Body of pancreas (tissue), 4 donors: Measurements from ENCODE around the gene MRPL51.

Experiments
- POLR2A ChIP-seq, 3 donors: fragments of 450-650 bp; IDR thresholded peaks; one replicate each; pipeline ENCODE4 v1.6.1; 2016; ENCODE audit warnings: antibody characterized with exemption in 3 of 3, mild to moderate bottlenecking in 2 of 3
- TF ChIP-seq, protein P1 (sequence below), 7 experiments: fragments of 450-650 bp in 4 of 7; fragments of 200-600 bp in 3 of 7; sonication (generic) in 3 of 7; IDR thresholded peaks; one replicate each; pipeline ENCODE4 v1.5.1; 2016 to 2019; ENCODE audit warnings: antibody characterized with exemption in 7 of 7

DNA sequence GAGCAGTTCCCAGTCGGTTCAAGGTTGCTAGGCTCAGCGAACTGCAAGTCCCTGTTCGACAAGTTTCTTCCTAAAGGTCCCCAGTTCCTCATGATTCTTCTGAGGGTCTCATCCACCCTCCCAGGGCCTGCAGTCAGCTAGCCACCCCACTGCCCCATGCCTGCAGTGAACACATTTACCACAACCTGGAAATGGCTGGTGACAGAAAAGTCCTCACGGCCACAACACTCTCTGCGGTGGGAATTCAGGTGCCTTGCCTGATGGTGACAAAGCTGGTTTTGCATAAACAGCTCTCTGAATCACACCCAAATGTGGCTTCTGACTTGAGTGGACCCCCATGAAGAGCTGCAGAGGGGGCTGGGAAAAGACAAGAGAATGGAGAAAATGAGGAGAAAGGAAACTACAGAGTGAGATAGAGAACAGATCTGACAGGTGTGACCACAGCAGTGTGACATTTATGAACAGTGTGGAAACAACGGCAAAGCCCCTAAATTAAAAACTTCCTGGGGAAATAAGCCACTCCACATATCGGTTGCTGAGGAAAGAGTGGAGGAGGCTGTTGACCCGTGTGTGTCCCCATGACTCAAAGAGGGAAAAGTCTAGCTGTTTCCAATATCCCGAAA is 49.6 kb downstream of the MRPL51 start:
- TF ChIP-seq, protein P1, sequence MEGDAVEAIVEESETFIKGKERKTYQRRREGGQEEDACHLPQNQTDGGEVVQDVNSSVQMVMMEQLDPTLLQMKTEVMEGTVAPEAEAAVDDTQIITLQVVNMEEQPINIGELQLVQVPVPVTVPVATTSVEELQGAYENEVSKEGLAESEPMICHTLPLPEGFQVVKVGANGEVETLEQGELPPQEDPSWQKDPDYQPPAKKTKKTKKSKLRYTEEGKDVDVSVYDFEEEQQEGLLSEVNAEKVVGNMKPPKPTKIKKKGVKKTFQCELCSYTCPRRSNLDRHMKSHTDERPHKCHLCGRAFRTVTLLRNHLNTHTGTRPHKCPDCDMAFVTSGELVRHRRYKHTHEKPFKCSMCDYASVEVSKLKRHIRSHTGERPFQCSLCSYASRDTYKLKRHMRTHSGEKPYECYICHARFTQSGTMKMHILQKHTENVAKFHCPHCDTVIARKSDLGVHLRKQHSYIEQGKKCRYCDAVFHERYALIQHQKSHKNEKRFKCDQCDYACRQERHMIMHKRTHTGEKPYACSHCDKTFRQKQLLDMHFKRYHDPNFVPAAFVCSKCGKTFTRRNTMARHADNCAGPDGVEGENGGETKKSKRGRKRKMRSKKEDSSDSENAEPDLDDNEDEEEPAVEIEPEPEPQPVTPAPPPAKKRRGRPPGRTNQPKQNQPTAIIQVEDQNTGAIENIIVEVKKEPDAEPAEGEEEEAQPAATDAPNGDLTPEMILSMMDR (IDR thresholded peaks at IDR 0.05) = no peak
- TF ChIP-seq POLR2A (IDR thresholded peaks at IDR 0.05) = no peak
